ENCODE results near the gene SYNE2. TPM values are rescaled to one million over a fixed set of nuclear protein-coding genes. Genes with fewer than 3 reads are reported as not detected.

SYNE2 gene
- total and polyA plus RNA-seq, 4 donors: 12.0 to 79.9 (median 19.5) TPM

DNA sequence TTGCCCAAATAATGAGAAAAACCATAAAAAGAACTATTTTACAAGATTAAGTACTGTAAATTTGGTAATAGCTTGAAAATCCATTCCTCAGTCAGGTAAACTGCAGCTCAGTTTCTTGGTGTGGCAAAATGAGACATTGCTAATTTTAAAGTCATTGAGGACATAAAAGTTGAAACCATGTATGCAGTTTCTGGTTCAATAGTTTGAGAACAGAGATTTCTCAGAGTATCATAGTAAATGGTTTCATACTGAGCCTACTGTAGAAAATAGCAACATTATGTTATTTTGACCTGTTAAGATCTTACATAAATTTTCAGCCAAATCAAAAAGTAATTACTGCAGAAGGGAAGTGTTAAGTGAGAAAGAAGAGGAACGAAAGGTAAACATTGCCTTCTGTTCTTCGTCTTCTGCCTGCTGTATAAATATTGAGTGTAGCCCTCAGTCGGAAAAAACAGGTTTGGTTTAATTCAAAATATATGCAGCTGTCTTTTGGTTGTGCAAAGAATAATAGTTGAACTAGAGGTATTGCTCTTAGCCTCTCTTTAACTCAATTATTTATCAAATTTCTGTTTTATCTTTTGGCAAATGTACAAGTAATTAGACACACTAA lies 119.6 kb downstream of the SYNE2 start:
- no peaks in the 10 kb centered on the region for H3K9me3 ChIP-seq (ENCODE audit: control insufficient read depth in 4 of 4, low read length in 3 of 4)
- DNase-seq (ENCODE audit: low spot score): no peak
- no peak for TF ChIP-seq HNF4G (IDR thresholded peaks at IDR 0.05)
- TF ChIP-seq ATF3 (IDR thresholded peaks at IDR 0.05): no peak
- TF ChIP-seq EGR1 (IDR thresholded peaks at IDR 0.05; ENCODE audit: low read depth in 2 of 2): no peak
- no peak for TF ChIP-seq RAD21 (IDR thresholded peaks at IDR 0.05)
- no peak for TF ChIP-seq TAF1 (conservative IDR thresholded peaks at IDR 0.05)
- TF ChIP-seq, protein P1, sequence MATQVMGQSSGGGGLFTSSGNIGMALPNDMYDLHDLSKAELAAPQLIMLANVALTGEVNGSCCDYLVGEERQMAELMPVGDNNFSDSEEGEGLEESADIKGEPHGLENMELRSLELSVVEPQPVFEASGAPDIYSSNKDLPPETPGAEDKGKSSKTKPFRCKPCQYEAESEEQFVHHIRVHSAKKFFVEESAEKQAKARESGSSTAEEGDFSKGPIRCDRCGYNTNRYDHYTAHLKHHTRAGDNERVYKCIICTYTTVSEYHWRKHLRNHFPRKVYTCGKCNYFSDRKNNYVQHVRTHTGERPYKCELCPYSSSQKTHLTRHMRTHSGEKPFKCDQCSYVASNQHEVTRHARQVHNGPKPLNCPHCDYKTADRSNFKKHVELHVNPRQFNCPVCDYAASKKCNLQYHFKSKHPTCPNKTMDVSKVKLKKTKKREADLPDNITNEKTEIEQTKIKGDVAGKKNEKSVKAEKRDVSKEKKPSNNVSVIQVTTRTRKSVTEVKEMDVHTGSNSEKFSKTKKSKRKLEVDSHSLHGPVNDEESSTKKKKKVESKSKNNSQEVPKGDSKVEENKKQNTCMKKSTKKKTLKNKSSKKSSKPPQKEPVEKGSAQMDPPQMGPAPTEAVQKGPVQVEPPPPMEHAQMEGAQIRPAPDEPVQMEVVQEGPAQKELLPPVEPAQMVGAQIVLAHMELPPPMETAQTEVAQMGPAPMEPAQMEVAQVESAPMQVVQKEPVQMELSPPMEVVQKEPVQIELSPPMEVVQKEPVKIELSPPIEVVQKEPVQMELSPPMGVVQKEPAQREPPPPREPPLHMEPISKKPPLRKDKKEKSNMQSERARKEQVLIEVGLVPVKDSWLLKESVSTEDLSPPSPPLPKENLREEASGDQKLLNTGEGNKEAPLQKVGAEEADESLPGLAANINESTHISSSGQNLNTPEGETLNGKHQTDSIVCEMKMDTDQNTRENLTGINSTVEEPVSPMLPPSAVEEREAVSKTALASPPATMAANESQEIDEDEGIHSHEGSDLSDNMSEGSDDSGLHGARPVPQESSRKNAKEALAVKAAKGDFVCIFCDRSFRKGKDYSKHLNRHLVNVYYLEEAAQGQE (IDR thresholded peaks at IDR 0.05): no peak
- TF ChIP-seq RXRA (IDR thresholded peaks at IDR 0.05): no peak
- no peak for TF ChIP-seq ZBTB33 (IDR thresholded peaks at IDR 0.05)
- no peak for TF ChIP-seq JUND (IDR thresholded peaks at IDR 0.05)
- TF ChIP-seq MAX (IDR thresholded peaks at IDR 0.05): no peak
- no peak for TF ChIP-seq GABPA (IDR thresholded peaks at IDR 0.05 in 1 of 2, conservative IDR thresholded peaks at IDR 0.05 in 1 of 2)
- no peak for TF ChIP-seq NR2F2 (IDR thresholded peaks at IDR 0.05)
- TF ChIP-seq, protein P2, sequence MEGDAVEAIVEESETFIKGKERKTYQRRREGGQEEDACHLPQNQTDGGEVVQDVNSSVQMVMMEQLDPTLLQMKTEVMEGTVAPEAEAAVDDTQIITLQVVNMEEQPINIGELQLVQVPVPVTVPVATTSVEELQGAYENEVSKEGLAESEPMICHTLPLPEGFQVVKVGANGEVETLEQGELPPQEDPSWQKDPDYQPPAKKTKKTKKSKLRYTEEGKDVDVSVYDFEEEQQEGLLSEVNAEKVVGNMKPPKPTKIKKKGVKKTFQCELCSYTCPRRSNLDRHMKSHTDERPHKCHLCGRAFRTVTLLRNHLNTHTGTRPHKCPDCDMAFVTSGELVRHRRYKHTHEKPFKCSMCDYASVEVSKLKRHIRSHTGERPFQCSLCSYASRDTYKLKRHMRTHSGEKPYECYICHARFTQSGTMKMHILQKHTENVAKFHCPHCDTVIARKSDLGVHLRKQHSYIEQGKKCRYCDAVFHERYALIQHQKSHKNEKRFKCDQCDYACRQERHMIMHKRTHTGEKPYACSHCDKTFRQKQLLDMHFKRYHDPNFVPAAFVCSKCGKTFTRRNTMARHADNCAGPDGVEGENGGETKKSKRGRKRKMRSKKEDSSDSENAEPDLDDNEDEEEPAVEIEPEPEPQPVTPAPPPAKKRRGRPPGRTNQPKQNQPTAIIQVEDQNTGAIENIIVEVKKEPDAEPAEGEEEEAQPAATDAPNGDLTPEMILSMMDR (IDR thresholded peaks at IDR 0.05; ENCODE audit: low read depth, low read length, missing input control): no peak
- TF ChIP-seq HNF4A (conservative IDR thresholded peaks at IDR 0.05): no peak
- TF ChIP-seq SP1 (IDR thresholded peaks at IDR 0.05): no peak
- no peak for TF ChIP-seq FOXA1 (IDR thresholded peaks at IDR 0.05)
- no peak for TF ChIP-seq YY1 (IDR thresholded peaks at IDR 0.05)
- TF ChIP-seq FOXA2 (IDR thresholded peaks at IDR 0.05): no peak
- no peak overlapping the region for H3K4me3 ChIP-seq (ENCODE audit: low read depth in 1 of 3, low read length in 3 of 3)
- H3K27ac ChIP-seq (ENCODE audit: low read depth in 1 of 2, low read length in 2 of 2): no peak overlapping the region
- no peaks in the 10 kb centered on the region for H3K4me1 ChIP-seq (ENCODE audit: control insufficient read depth in 4 of 4, insufficient read depth in 4 of 4, low read length in 3 of 4)
- no peak overlapping the region for H3K9ac ChIP-seq (ENCODE audit: low read depth in 1 of 2, low read length in 2 of 2)
- 84% methylated on average over 3 of the region's 3 CpGs for WGBS
- H3K36me3 ChIP-seq (ENCODE audit: control insufficient read depth in 4 of 4, insufficient read depth in 3 of 4, low read depth in 1 of 4, low read length in 3 of 4): peaks cover 0 to 2% (median 0%) of the 10 kb centered on the region in 4 donors
- no peaks in the 10 kb centered on the region for H3K27me3 ChIP-seq (ENCODE audit: control insufficient read depth in 4 of 4, insufficient read depth in 4 of 4, low read length in 3 of 4)

All from liver (tissue), 9 donors.